Keratinocyte (primary cell): Measurements from ENCODE around the gene SNRPF. TPM values are rescaled to one million over a fixed set of nuclear protein-coding genes. Genes with fewer than 3 reads are reported as not detected.

ENCODE experiments used
- DNase-seq: peaks from one replicate; pipeline ENCODE4 v3.0.0-alpha.2; 2011; ENCODE audit warnings: low read depth, missing footprints, low spot score
- FAIRE-seq: peaks from 2 replicates; lab custom pipeline; 2011; peaks lifted over from hg19 to GRCh38; lab: Jason Lieb, UNC
- H2AFZ ChIP-seq: 2 replicates; pipeline ENCODE4 v1.6.0; 2012; ENCODE audit warnings: low read length, control low read depth, inconsistent platforms; ENCODE audit not compliant: control insufficient read depth
- H3K27ac ChIP-seq: 2 replicates; pipeline ENCODE4 v1.5.1; 2011; ENCODE audit warnings: low read length; ENCODE audit not compliant: control insufficient read depth, insufficient read depth
- H3K27me3 ChIP-seq: 3 replicates; pipeline ENCODE4 v1.6.0; 2011; ENCODE audit warnings: low read length; ENCODE audit not compliant: control insufficient read depth, insufficient read depth; ENCODE audit errors: extremely low read depth
- H3K36me3 ChIP-seq, 2 experiments: 2 replicates in 1 of 2; 3 replicates in 1 of 2; pipeline ENCODE4 v1.5.1; 2011; ENCODE audit warnings: low read length in 2 of 2, mild to moderate bottlenecking in 1 of 2; ENCODE audit not compliant: control insufficient read depth in 2 of 2, insufficient read depth in 2 of 2; ENCODE audit errors: extremely low read depth in 1 of 2
- H3K4me1 ChIP-seq: 3 replicates; pipeline ENCODE4 v1.5.1; 2011; ENCODE audit warnings: low read length; ENCODE audit not compliant: control insufficient read depth, insufficient read depth; ENCODE audit errors: extremely low read depth
- H3K4me2 ChIP-seq: 3 replicates; pipeline ENCODE4 v1.6.0; 2011; ENCODE audit warnings: low read depth, low read length; ENCODE audit not compliant: control insufficient read depth, insufficient read depth; ENCODE audit errors: extremely low read depth
- H3K4me3 ChIP-seq, 3 experiments: fragments of 200-600 bp in 1 of 3; sonication (generic) in 1 of 3; 2 replicates in 2 of 3; 3 replicates in 1 of 3; pipeline ENCODE4 v1.5.1; 2011 to 2016; ENCODE audit warnings: low read length in 3 of 3, mild to moderate bottlenecking in 3 of 3, control low read depth in 2 of 3, inconsistent platforms in 1 of 3, low read depth in 1 of 3, mixed read lengths in 1 of 3, mixed run types in 1 of 3, moderate library complexity in 1 of 3; ENCODE audit not compliant: control insufficient read depth in 2 of 3, insufficient read depth in 2 of 3; ENCODE audit errors: extremely low read depth in 1 of 3
- H3K79me2 ChIP-seq: 2 replicates; pipeline ENCODE4 v1.6.0; 2012; ENCODE audit warnings: low read length; ENCODE audit not compliant: control insufficient read depth, insufficient read depth
- H3K9ac ChIP-seq: 3 replicates; pipeline ENCODE4 v1.6.0; 2011; ENCODE audit warnings: low read length; ENCODE audit not compliant: control insufficient read depth, insufficient read depth; ENCODE audit errors: extremely low read depth
- H3K9me1 ChIP-seq: 3 replicates; pipeline ENCODE4 v1.6.0; 2011; ENCODE audit warnings: low read length; ENCODE audit not compliant: control insufficient read depth, insufficient read depth; ENCODE audit errors: extremely low read depth
- H3K9me3 ChIP-seq: 2 replicates; pipeline ENCODE4 v1.5.1; 2012; ENCODE audit warnings: low read depth, low read length; ENCODE audit not compliant: control insufficient read depth
- H4K20me1 ChIP-seq: 3 replicates; pipeline ENCODE4 v1.6.0; 2011; ENCODE audit warnings: low read length; ENCODE audit not compliant: control insufficient read depth, insufficient read depth; ENCODE audit errors: extremely low read depth
- EZH2 ChIP-seq: IDR thresholded peaks from one replicate; pipeline ENCODE4 v1.6.1; 2012; ENCODE audit warnings: inconsistent platforms, mild to moderate bottlenecking, low read length, moderate library complexity
- dilution Hi-C: fragments of 300-500 bp; cut with MboI; formaldehyde crosslinking; loops from one replicate; pipeline ENCODE4 v1.7.0; 2020; ENCODE audit warnings: low sequenced_read_pairs; ENCODE audit not compliant: extremely low pct_ligation_motif_present
- polyA plus RNA-seq, 5 experiments: library from polyadenylated mRNA; depleted of rRNA in 3 of 5; stranded (reverse) in 3 of 5; stranded (forward) in 1 of 5; unstranded in 1 of 5; fragments of >200 nt; gene quantifications; 1 replicate in 1 of 5; 2 replicates in 3 of 5; 3 replicates in 1 of 5; pipeline versions ENCODE4 v1.2.1 to v1.2.3, GENCODE V29; 2011 to 2012; ENCODE audit warnings: missing spikeins in 2 of 5, low read depth in 1 of 5, low replicate concordance in 1 of 5
- TF ChIP-seq, protein P1 (sequence below), 3 experiments: IDR thresholded peaks in 1 of 3; conservative IDR thresholded peaks in 1 of 3; optimal IDR thresholded peaks in 1 of 3; 2 replicates in 2 of 3; 3 replicates in 1 of 3; pipeline versions ENCODE3 to v1.5.1; 2011; ENCODE audit warnings: low read length in 3 of 3, mild to moderate bottlenecking in 3 of 3, moderate library complexity in 2 of 3, control low read depth in 1 of 3, inconsistent platforms in 1 of 3; ENCODE audit not compliant: insufficient read depth in 2 of 3; ENCODE audit errors: extremely low read depth in 1 of 3

SNRPF gene
- polyA plus RNA-seq, 1 donor (not counting 4 experiments of a cell fraction or from before 2014, with no cell fraction given): 34.7 TPM

- Histone ChIP-seq H3K9me1 (no peaks in the 10 kb centered on the region), H3K4me2 (no peak overlapping the region), H3K9ac (no peak overlapping the region), H3K27me3 (peaks cover 5% of the 10 kb centered on the region), H3K9me3 (no peaks in the 10 kb centered on the region), H3K27ac (no peak overlapping the region), H3K4me3 (no peak overlapping the region), H3K79me2 (no peaks in the 10 kb centered on the region), H3K36me3 (no peaks in the 10 kb centered on the region), H2AFZ (no peak overlapping the region), H4K20me1 (no peaks in the 10 kb centered on the region), H3K4me1 (no peaks in the 10 kb centered on the region)
- DNase-seq (no peak), FAIRE-seq (no peak)
- TF ChIP-seq, protein P1, sequence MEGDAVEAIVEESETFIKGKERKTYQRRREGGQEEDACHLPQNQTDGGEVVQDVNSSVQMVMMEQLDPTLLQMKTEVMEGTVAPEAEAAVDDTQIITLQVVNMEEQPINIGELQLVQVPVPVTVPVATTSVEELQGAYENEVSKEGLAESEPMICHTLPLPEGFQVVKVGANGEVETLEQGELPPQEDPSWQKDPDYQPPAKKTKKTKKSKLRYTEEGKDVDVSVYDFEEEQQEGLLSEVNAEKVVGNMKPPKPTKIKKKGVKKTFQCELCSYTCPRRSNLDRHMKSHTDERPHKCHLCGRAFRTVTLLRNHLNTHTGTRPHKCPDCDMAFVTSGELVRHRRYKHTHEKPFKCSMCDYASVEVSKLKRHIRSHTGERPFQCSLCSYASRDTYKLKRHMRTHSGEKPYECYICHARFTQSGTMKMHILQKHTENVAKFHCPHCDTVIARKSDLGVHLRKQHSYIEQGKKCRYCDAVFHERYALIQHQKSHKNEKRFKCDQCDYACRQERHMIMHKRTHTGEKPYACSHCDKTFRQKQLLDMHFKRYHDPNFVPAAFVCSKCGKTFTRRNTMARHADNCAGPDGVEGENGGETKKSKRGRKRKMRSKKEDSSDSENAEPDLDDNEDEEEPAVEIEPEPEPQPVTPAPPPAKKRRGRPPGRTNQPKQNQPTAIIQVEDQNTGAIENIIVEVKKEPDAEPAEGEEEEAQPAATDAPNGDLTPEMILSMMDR (optimal IDR thresholded peaks at IDR 0.05 in 1 of 3, IDR thresholded peaks at IDR 0.05 in 1 of 3, conservative IDR thresholded peaks at IDR 0.05 in 1 of 3; ENCODE audit: extremely low read depth in 1 of 3, insufficient read depth in 2 of 3, low read length in 3 of 3): no peak
- TF ChIP-seq EZH2: no peak
- dilution Hi-C loops: no loop called here
These were observed 39.3 kb downstream of the SNRPF start for GRCh38 chr12:95898081-95898480.

DNA sequence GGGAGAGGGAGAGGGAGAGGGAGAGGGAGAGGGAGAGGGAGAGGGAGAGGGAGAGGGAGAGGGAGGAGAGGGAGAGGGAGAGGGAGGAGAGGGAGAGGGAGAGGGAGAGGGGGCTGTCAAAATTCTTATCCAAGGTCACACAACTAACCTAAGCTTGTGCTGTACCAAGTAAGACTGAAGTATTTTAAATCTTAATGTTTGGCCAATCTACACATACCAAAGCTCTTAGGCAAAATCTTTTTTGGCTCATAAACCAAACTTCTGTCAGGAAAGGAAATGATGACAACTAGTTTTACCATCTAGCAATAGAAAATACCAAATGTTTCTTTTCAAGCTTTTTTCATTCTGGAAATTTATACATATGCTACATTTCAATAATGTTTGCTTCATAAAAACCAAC lies 49.8 kb downstream of the SNRPF start:
- FAIRE-seq (no peak), DNase-seq (no peak)
- H3K4me3 ChIP-seq: no peak overlapping the region

More for the DNA sequence above, 49.8 kb downstream of the SNRPF start:
- dilution Hi-C loops: no loop called here
- Histone ChIP-seq H3K9me1 (no peaks in the 10 kb centered on the region), H3K9ac (no peak overlapping the region), H3K4me2 (no peak overlapping the region), H3K79me2 (no peaks in the 10 kb centered on the region), H4K20me1 (no peaks in the 10 kb centered on the region), H3K36me3 (no peaks in the 10 kb centered on the region), H3K27ac (no peak overlapping the region), H3K9me3 (no peaks in the 10 kb centered on the region), H3K27me3 (peaks cover 3% of the 10 kb centered on the region), H3K4me1 (no peaks in the 10 kb centered on the region), H2AFZ (no peak overlapping the region)
- TF ChIP-seq EZH2: no peak
- TF ChIP-seq, protein P1 (optimal IDR thresholded peaks at IDR 0.05 in 1 of 3, IDR thresholded peaks at IDR 0.05 in 1 of 3, conservative IDR thresholded peaks at IDR 0.05 in 1 of 3; ENCODE audit: extremely low read depth in 1 of 3, insufficient read depth in 2 of 3, low read length in 3 of 3): no peak
